Activated CD4-positive, alpha-beta T cell treated with anti-CD3 and anti-CD28 coated beads, Interleukin-10, Interleukin-2, amounts not matched to agents 100 ng/mL and 50 ng/mL, durations not matched to agents 16 hours and 8 hours (primary cell): ENCODE data around the gene PSAT1.
"Not testable (repeated sequence)": the region's sequence is repeated elsewhere in the genome, so short reads cannot be mapped to it uniquely, and the experiment has no call there.

Experiments
- DNase-seq: peaks from one replicate; pipeline ENCODE4 v3.0.0-alpha.2; 2020

Gene PSAT1

GRCh38 chr9:78296893-78297671, at the start of gene PSAT1:
TSS of gene PSAT1 (plus strand) at chr9:78297125. CDS start at chr9:78297211, 86 bp downstream.
- DNase-seq, result peak; percentile 97

GRCh38 chr9:78248635-78249034, 48.3 kb upstream of the PSAT1 start:
- DNase-seq, result no peak

- no peak for DNase-seq
Observed at GRCh38 chr9:78249542-78249941, 47.4 kb upstream of the PSAT1 start.

- no peak for DNase-seq
Observed at GRCh38 chr9:78252616-78253015, 44.3 kb upstream of the PSAT1 start.

GRCh38 chr9:78253285-78253684, 43.6 kb upstream of the PSAT1 start:
- no peak for DNase-seq

- peak; percentile 30 for DNase-seq
Observed at GRCh38 chr9:78261403-78262001, 35.4 kb upstream of the PSAT1 start.

GRCh38 chr9:78262655-78263054, 34.3 kb upstream of the PSAT1 start:
- no peak for DNase-seq

- DNase-seq, result no peak
Observed at GRCh38 chr9:78267889-78268288, 29.0 kb upstream of the PSAT1 start.

GRCh38 chr9:78269784-78270183, 27.1 kb upstream of the PSAT1 start:
- DNase-seq, result no peak

GRCh38 chr9:78272307-78272706, 24.6 kb upstream of the PSAT1 start:
- DNase-seq, result no peak

- no peak for DNase-seq
Observed at GRCh38 chr9:78273761-78274160, 23.2 kb upstream of the PSAT1 start.

GRCh38 chr9:78278177-78278777, 18.6 kb upstream of the PSAT1 start:
- DNase-seq, result no peak

GRCh38 chr9:78278801-78279200, 18.1 kb upstream of the PSAT1 start:
- no peak for DNase-seq

GRCh38 chr9:78280982-78281668, 15.8 kb upstream of the PSAT1 start:
- DNase-seq, result no peak

- not testable (repeated sequence) for DNase-seq
Observed at GRCh38 chr9:78284181-78284580, 12.7 kb upstream of the PSAT1 start.

GRCh38 chr9:78286125-78286524, 10.8 kb upstream of the PSAT1 start:
- DNase-seq, result no peak

GRCh38 chr9:78286946-78287388, 10.0 kb upstream of the PSAT1 start:
- no peak for DNase-seq

GRCh38 chr9:78288214-78288892, 8.6 kb upstream of the PSAT1 start:
- DNase-seq, result no peak

GRCh38 chr9:78289474-78289873, 7.5 kb upstream of the PSAT1 start:
- DNase-seq, result no peak

- DNase-seq, result no peak
Observed at GRCh38 chr9:78291240-78291925, 5.5 kb upstream of the PSAT1 start.

- no peak for DNase-seq
Observed at GRCh38 chr9:78292026-78292425, 4.9 kb upstream of the PSAT1 start.
